DMS 273 (cell line): Measurements from ENCODE around the gene IL3.

Experiments used
- DNase-seq: peaks from one replicate; lab custom pipeline; 2025; ENCODE audit not compliant: unreplicated experiment; lab: John Stamatoyannopoulos, UW

Gene IL3

DNA sequence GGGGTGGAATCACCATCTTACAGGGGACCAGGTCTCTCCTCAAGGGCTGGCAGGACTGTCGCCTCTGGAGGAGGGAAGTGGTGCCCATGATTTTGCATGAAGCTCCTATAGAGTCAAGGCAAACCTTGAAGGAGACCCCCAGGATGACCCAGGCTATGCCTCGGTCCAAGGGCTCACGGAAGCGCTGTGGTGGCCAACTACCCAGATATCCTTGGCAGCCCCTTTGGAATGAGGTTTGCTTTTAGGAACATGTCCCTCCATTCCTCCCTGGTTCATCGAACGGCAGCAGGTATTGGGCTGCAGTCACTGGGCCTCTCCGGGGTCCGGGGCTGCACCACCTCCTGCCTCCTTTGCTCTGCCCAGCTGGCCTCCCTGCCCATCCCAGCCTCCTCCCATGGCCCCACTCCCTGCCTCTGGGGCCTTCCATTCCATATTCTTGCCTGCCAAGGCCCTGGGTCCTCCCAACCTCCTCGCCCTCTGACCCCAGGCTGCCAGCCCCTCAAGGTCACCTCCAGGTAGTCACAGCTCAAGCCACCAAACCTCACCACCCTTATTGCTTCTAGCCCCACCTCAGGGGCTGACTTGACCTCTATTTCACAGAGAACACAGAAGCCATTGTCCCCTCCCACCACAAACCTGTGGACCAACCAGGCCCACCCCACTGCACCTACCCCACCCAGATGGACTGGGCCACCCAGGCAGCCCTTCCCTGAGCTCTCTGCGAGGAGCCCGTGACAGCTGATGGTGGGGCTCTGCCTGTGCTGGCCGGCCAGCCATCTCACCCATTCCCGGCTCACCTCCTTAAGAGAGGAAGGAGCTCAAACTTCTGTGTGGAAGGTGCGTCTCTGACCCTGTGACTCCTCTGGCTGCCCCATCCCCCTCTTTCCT lies 3.6 kb upstream of the IL3 start:
- DNase-seq, result no peak

- DNase-seq, result no peak
Observed at GRCh38 chr5:132057498-132058255, 2.8 kb upstream of the IL3 start.

GRCh38 chr5:132058646-132059042 lies 1.8 kb upstream of the IL3 start:
- no peak for DNase-seq

DNA sequence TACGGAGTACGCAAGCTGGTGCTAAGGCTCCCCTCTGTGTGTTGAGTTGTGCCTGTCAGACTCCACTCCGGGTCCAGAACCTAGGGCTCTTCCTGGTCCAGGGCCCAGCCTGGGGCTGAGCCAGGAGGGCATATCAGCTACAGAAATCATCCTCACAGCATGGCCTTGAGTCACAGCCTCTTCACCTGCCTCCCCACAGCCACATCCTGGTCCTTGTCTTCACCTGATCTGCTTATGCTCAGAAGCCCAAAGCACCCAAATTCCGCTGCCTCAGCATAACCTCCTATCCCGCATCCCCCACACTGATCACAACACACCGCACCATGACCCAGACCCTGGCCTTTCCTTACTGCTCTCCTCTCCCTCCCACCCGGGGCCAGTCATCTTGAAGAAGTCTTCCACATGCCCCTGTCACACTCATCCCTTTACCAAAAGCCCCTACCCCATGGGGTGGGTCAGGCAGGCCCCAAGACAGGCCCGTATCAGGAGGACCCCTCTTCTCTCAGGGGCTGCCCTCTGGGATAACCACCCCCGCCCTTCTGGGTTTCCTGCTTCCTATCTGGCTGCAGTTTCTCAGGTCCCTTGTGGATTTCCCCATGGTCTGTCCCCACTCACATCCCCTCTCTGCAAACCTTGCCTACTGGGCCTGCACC lies 1.3 kb upstream of the IL3 start:
- DNase-seq, result no peak

GRCh38 chr5:132059696-132060500 lies 557 bp upstream of the IL3 start:
- no peak for DNase-seq

- DNase-seq, result peak; percentile 82
Observed at GRCh38 chr5:132063090-132063911, 2.8 kb downstream of the IL3 start.

DNA sequence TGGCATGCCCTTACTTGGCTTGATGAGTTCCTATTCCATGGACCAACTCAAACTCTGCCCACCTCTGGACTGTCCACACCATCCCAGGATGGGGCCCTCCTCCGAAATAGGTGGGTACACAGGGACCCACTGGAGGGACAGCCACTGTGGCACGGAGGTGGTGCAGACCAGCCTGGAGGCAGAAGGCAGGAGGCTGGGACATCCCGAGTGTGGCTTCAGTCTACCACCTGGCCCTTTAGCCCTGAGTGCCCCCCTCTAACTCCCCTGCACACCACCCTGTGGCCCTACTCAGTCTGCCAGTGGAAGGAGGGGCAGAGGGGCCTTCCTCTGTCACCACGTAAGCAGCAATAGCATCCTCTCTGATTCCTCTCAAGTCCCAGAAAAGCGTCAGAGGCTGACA lies 3.7 kb downstream of the IL3 start:
- no peak for DNase-seq

GRCh38 chr5:132064738-132065331 lies 4.4 kb downstream of the IL3 start:
- DNase-seq, result peak; percentile 89

DNA sequence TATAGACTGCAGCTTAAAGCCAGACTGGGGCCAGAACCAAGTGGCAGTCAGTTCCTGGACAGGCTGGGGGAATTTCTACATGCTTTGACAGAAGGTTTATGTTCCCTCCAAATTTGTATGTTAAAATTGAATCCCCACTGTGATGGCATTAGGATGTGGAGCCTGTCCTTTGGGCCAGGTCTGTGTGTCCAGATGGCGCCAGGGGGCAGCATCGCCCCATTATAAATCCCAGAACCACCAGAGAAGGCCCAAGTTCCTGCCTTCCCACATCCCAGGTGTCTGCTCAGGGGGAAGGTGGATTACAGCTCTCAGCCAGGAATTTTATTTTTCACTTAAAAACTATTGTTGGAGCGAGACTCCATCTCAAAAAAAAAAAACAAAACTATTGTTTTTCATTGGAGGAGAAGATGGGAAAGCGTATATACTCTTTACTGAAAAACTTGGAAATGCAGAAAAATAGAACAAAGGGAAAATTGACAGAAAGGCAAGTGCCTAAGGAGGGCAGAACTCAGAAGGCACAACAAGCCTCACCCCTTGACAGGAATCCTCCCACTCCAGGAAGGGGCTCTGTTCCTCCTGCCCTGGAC lies 5.0 kb downstream of the IL3 start:
- DNase-seq, result peak; percentile 91

- DNase-seq, result no peak
Observed at GRCh38 chr5:132065951-132066701, 5.7 kb downstream of the IL3 start.

DNA sequence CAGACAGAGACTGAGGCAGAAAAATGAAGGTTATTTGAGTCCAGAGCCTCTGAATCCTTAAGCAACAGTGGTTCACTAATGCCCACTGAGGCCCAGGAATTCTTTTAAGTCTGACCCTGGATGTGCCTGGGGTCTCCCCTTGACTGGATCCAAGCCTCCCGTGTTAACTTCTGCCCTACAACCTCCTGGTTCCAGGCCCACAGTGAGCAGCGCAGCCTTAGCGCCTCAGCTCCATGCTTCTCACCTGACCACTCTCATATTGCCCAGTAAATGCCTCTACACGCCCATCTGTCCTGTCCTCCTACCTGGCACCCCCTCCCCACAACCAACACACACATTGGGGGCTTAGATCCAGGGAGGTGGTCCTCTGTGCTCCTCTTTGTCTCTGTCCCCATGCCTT lies 6.4 kb downstream of the IL3 start:
- DNase-seq, result no peak

GRCh38 chr5:132067451-132067850 lies 7.0 kb downstream of the IL3 start:
- no peak for DNase-seq

DNA sequence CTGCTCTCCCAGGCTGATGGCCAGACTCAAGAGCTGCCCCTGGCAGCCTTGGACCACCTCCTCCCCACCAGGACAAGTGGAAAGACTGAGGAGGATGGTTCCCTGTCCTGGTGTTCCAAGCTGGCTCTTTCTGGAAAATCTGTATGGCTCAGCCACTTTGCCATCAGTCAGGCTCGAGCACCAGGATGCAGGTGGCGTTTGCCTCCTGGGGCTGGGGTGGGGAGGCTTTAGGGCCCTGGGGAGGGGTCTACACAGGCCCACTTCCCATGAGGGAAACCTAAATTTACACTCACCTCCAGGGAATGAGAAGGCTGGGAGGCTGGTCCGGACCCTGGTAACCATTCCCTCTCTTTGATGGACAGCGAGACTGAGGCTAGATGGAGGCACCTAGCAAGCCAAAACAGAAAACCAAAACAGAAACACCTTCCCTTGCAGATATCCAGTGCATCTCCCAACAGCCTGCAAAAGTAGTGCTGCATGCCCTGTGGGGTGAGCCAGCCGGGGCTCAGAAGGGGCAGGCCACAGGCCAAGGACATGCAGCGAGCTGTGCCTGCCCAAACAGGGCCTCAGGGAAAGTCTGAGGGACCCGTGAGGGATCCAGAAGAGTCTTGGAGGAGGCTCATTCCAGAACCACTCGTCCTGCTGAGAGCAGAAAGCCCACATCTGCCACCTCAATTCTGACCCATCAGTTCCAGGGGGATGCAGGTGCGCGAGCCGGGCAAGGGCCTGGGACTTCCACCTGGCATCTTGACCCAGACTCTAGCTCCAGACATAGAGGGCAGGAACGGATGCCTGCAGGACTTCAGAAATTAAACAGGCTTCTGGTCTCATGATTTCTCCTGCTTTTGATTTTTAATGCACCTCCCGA lies 7.7 kb downstream of the IL3 start:
- DNase-seq, result no peak

DNA sequence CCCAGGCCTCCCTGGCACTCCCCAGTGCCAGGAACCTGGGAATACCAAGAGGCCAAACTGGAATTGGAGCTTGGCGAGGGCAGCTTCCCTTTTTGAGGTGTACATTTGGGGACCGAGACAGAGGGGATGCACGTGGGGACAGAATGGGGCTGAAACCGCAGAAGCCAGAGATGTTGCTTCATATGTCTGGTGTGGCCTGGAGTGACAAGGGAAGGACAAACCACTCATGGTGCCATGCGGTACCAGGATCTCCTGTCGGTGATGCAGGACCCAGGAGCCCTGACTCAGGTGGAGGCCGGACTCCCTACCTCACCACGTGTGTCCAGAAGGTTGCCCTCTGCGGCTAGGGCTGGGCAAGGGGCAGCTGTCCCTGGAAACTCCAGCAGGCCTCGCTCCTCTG lies 9.1 kb downstream of the IL3 start:
- DNase-seq, result no peak

DNA sequence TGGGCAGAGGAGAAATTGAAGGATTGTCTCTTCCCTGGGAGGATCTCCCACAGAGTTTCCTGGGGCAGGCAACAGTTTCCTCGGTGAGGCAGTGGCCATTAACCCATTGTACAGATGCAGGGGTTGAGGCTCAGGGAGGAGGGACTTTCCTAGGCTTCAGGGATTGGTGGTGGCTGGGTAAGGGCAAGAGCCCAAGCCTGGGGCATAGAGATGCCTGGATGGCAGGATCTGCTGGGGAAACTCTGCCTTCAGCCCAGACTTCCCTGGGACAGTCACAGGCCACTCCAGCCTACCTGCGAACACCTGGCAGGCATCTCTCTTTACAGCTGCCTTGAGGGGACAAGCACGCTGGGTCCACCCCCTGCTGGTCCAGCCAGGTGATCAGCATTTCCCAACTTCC lies 9.5 kb downstream of the IL3 start:
- DNase-seq, result no peak

- DNase-seq, result peak; percentile 11
Observed at GRCh38 chr5:132070460-132071337, 10.2 kb downstream of the IL3 start.

- no peak for DNase-seq
Observed at GRCh38 chr5:132071338-132071707, 10.9 kb downstream of the IL3 start.
